Fibroblast of the aortic adventitia (primary cell): Measurements from ENCODE around the gene RUNX1. TPM values are rescaled to one million over a fixed set of nuclear protein-coding genes. Genes with fewer than 3 reads are reported as not detected.

Experiments used
- DNase-seq: peaks from one replicate; pipeline ENCODE4 v3.0.0-alpha.2; 2010; ENCODE audit warnings: low read depth
- H3K4me3 ChIP-seq: 2 replicates; pipeline ENCODE4 v1.5.1; 2011; ENCODE audit warnings: low read depth, mild to moderate bottlenecking, control low read depth, low read length, moderate library complexity
- total RNA-seq: library from RNA; depleted of rRNA; stranded (reverse); fragments of >200 nt; gene quantifications from 2 replicates; pipeline ENCODE4 v1.2.3, GENCODE V29; 2012; ENCODE audit warnings: low replicate concordance
- TF ChIP-seq, protein P1 (sequence below): IDR thresholded peaks from 2 replicates; pipeline ENCODE4 v1.5.1; 2011; ENCODE audit warnings: mild to moderate bottlenecking, low read length, control low read depth, inconsistent platforms; ENCODE audit not compliant: insufficient read depth

Gene RUNX1
- total RNA-seq, 1 donor, result 28.0 TPM

DNA sequence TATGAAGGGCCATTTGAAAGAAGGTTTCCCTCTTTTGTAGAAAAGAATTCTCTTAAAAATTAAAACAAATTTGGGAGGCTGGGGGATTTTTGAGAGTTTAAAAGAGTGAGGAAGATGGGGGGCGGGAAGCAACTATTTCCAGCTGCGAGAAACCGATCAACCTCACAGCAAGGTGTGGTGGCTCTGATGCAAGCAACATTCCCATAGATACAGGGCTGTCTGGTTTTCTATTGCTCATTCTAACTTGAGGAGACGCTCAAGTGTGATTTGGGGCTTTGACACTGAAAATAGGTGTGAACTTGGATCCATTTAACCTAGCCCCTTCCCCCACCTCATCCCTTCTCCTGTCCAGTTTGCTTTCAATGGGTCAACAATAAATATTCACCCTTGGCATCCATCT lies 7.2 kb downstream of the RUNX1 start:
- H3K4me3 ChIP-seq, result no peak overlapping the region
- TF ChIP-seq, protein P1, sequence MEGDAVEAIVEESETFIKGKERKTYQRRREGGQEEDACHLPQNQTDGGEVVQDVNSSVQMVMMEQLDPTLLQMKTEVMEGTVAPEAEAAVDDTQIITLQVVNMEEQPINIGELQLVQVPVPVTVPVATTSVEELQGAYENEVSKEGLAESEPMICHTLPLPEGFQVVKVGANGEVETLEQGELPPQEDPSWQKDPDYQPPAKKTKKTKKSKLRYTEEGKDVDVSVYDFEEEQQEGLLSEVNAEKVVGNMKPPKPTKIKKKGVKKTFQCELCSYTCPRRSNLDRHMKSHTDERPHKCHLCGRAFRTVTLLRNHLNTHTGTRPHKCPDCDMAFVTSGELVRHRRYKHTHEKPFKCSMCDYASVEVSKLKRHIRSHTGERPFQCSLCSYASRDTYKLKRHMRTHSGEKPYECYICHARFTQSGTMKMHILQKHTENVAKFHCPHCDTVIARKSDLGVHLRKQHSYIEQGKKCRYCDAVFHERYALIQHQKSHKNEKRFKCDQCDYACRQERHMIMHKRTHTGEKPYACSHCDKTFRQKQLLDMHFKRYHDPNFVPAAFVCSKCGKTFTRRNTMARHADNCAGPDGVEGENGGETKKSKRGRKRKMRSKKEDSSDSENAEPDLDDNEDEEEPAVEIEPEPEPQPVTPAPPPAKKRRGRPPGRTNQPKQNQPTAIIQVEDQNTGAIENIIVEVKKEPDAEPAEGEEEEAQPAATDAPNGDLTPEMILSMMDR, result no peak
- no peak for DNase-seq

GRCh38 chr21:35041122-35041521 lies 8.0 kb downstream of the RUNX1 start:
- no peak overlapping the region for H3K4me3 ChIP-seq
- TF ChIP-seq, protein P1, result no peak
- no peak for DNase-seq

GRCh38 chr21:35039595-35040289 lies 9.4 kb downstream of the RUNX1 start:
- TF ChIP-seq, protein P1, result no peak
- H3K4me3 ChIP-seq, result no peak overlapping the region
- DNase-seq, result no peak

- TF ChIP-seq, protein P1, result no peak
Measured at GRCh38 chr21:35038772-35039319, 10.3 kb downstream of the RUNX1 start.

GRCh38 chr21:35037384-35037765 lies 11.7 kb downstream of the RUNX1 start:
- no peak for DNase-seq
- no peak overlapping the region for H3K4me3 ChIP-seq
- TF ChIP-seq, protein P1, result no peak

More at GRCh38 chr21:35038772-35039319, 10.3 kb downstream of the RUNX1 start:
- H3K4me3 ChIP-seq, result no peak overlapping the region
- DNase-seq, result no peak

DNA sequence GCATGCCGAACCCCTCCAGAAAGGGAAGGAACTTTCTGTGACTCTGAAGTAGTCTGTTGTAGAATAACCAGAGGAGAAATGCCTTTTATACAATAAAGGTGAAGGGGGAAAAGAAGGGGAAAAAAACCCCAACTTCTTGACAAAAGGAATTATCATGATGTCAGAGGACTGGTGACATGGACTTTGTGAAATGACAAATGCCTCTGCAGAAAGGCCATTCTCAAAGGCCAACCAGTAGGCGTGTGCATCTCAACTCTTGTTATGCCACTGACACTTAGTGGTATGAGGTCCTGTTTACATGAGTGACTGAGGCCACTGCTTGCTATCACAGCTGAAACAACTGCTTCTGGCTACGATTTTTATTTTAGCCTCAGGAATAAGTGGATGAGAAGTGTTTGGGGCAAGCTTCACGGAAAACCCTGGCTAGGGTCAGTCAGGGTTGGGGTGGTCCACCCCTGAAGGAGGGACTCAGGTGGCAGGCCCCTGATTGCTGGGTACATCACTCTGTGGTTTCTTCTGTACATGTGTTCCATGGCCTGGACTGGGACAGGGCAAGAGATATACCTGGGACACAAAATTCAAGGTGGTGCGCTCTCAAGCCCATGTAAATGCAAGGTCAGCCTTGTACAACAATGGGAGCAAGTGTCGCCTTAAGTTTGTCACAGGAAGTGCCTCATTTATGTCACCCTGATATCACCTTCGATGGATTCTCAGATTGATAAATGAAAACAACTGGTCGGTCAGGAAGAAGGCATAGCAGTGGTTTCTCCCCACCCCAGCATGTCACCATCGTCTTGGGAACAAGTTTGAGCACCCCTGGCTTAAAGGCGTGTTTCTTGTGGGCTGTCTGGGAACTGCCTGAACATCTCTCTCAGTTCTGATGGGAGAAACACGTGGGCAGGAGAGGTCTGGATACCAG lies 12.4 kb downstream of the RUNX1 start:
- no peak for DNase-seq
- no peak overlapping the region for H3K4me3 ChIP-seq
- TF ChIP-seq, protein P1, result no peak
